Measurements from ENCODE around the gene PPT2. TPM values are rescaled to one million over a fixed set of nuclear protein-coding genes. Genes with fewer than 3 reads are reported as not detected.

PPT2 gene
- total RNA-seq, 2 donors from 2014 or later = 21.8 to 42.0 TPM

- peaks cover 5% of the 10 kb centered on the region for H3K36me3 ChIP-seq
- peak overlapping the region; percentile 94 to 96 for H3K27ac ChIP-seq
- no peaks in the 10 kb centered on the region for H3K27me3 ChIP-seq (replicated peaks; ENCODE audit: insufficient read depth)
- no peak for DNase-seq (ENCODE audit: low spot score)
- H3K4me3 ChIP-seq = peak overlapping the region; percentile 98
- peak; percentile 16 for ATAC-seq (ENCODE audit: insufficient number of reproducible peaks, low FRiP score, low read depth)
- H3K9me3 ChIP-seq = no peaks in the 10 kb centered on the region
- TF ChIP-seq CTCF (IDR thresholded peaks at IDR 0.05) = no peak
- peaks cover 22 to 40% of the 10 kb centered on the region in 2 donors for H3K4me1 ChIP-seq (ENCODE audit: control insufficient read depth in 1 of 2, low read depth in 2 of 2)
These were observed 23.3 kb downstream of the PPT2 start for GRCh38 chr6:32177183-32177787.

- DNase-seq (ENCODE audit: low spot score) (peak; percentile 100), ATAC-seq (ENCODE audit: insufficient number of reproducible peaks, low FRiP score, low read depth) (peak; percentile 84)
- Histone ChIP-seq H3K36me3 (peaks cover 5% of the 10 kb centered on the region), H3K9me3 (no peaks in the 10 kb centered on the region), H3K4me1 (ENCODE audit: control insufficient read depth in 1 of 2, low read depth in 2 of 2) (peaks cover 22 to 40% of the 10 kb centered on the region in 2 donors), H3K4me3 (peak within 1 kb of the TSS; percentile 98), H3K27me3 (replicated peaks; ENCODE audit: insufficient read depth) (no peaks in the 10 kb centered on the region), H3K27ac (peak within 1 kb of the TSS; percentile 94 to 96)
- TF ChIP-seq CTCF (IDR thresholded peaks at IDR 0.05) = no peak
These were observed 24.0 kb downstream of the PPT2 start, which contains the start of gene RNF5 for GRCh38 chr6:32177788-32178546. Gene RNF5, plus strand, starts transcription at chr6:32178405. Its CDS starts 107 bp downstream, at chr6:32178512.

- TF ChIP-seq CTCF (IDR thresholded peaks at IDR 0.05) = no peak
- peak overlapping the region; percentile 94 to 96 for H3K27ac ChIP-seq
- H3K27me3 ChIP-seq (replicated peaks; ENCODE audit: insufficient read depth) = no peaks in the 10 kb centered on the region
- H3K4me1 ChIP-seq (ENCODE audit: control insufficient read depth in 1 of 2, low read depth in 2 of 2) = peaks cover 22 to 40% of the 10 kb centered on the region in 2 donors
- peak overlapping the region; percentile 98 for H3K4me3 ChIP-seq
- DNase-seq (ENCODE audit: low spot score) = no peak
- no peak for ATAC-seq (ENCODE audit: insufficient number of reproducible peaks, low FRiP score, low read depth)
- H3K36me3 ChIP-seq = peaks cover 5% of the 10 kb centered on the region
- H3K9me3 ChIP-seq = no peaks in the 10 kb centered on the region
These were observed 24.9 kb downstream of the PPT2 start for GRCh38 chr6:32178547-32179440.

- H3K9me3 ChIP-seq = no peaks in the 10 kb centered on the region
- no peak overlapping the region for H3K4me3 ChIP-seq
- ATAC-seq (ENCODE audit: insufficient number of reproducible peaks, low FRiP score, low read depth) (no peak), DNase-seq (ENCODE audit: low spot score) (no peak)
- peaks cover 22 to 34% of the 10 kb centered on the region in 2 donors for H3K4me1 ChIP-seq (ENCODE audit: control insufficient read depth in 1 of 2, low read depth in 2 of 2)
- H3K27ac ChIP-seq = no peak overlapping the region
- no peak for TF ChIP-seq CTCF (IDR thresholded peaks at IDR 0.05)
- H3K27me3 ChIP-seq (replicated peaks; ENCODE audit: insufficient read depth) = no peaks in the 10 kb centered on the region
- H3K36me3 ChIP-seq = peaks cover 5% of the 10 kb centered on the region
These were observed 25.9 kb downstream of the PPT2 start for GRCh38 chr6:32179766-32180405.

Data from thoracic aorta (tissue), 2 donors.